HG03025 (cell line): Measurements from ENCODE around the gene LRP11.
"Not testable (repeated sequence)": the region's sequence is repeated elsewhere in the genome, so short reads cannot be mapped to it uniquely, and the experiment has no call there.

Experiments used
- ATAC-seq: cut with Tn5 transposase; IDR thresholded peaks from one replicate; pipeline ENCODE4 v1.9.1; 2021; ENCODE audit warnings: mild to moderate bottlenecking, moderate library complexity; ENCODE audit not compliant: unreplicated experiment, low FRiP score

The LRP11 gene

GRCh38 chr6:149876241-149876933 is 12.2 kb upstream of the LRP11 start:
- ATAC-seq = no peak

GRCh38 chr6:149872233-149872632 is 8.1 kb upstream of the LRP11 start:
- ATAC-seq = no peak

- no peak for ATAC-seq
Observed at GRCh38 chr6:149871182-149871581, 7.0 kb upstream of the LRP11 start.

- ATAC-seq = no peak
Observed at GRCh38 chr6:149869275-149869892, 5.2 kb upstream of the LRP11 start.

GRCh38 chr6:149867876-149868640 is 3.9 kb upstream of the LRP11 start:
- no peak for ATAC-seq

- no peak for ATAC-seq
Observed at GRCh38 chr6:149864578-149865535, 698 bp upstream of the LRP11 start.

- peak; percentile 34 for ATAC-seq
Observed at GRCh38 chr6:149862922-149863697, 1.0 kb downstream of the LRP11 start.

- ATAC-seq = not testable (repeated sequence)
Observed at GRCh38 chr6:149862424-149862738, 1.8 kb downstream of the LRP11 start.

GRCh38 chr6:149861603-149862423 is 2.3 kb downstream of the LRP11 start:
- no peak for ATAC-seq

GRCh38 chr6:149860834-149861602 is 3.1 kb downstream of the LRP11 start:
- ATAC-seq = no peak

GRCh38 chr6:149860513-149860833 is 3.7 kb downstream of the LRP11 start:
- no peak for ATAC-seq

GRCh38 chr6:149859938-149860337 is 4.2 kb downstream of the LRP11 start:
- ATAC-seq = no peak

- ATAC-seq = no peak
Observed at GRCh38 chr6:149859368-149859767, 4.8 kb downstream of the LRP11 start.

- ATAC-seq = no peak
Observed at GRCh38 chr6:149857541-149857940, 6.6 kb downstream of the LRP11 start.

GRCh38 chr6:149856256-149856994 is 7.7 kb downstream of the LRP11 start:
- ATAC-seq = no peak

GRCh38 chr6:149855741-149856140 is 8.4 kb downstream of the LRP11 start:
- ATAC-seq = no peak

- no peak for ATAC-seq
Observed at GRCh38 chr6:149855040-149855654, 9.0 kb downstream of the LRP11 start.
